HL-60 (cell line): Measurements from ENCODE around the gene GABRD.

Experiments used
- DNase-seq, 2 experiments: peaks; one replicate each; pipeline ENCODE4 v3.0.0-alpha.2; 2010 to 2020; ENCODE audit warnings: low read depth in 1 of 2, low spot score in 1 of 2
- H3K27ac ChIP-seq: fragments of 250-450 bp; sonication (Bioruptor Pico); replicated peaks from 2 replicates; pipeline ENCODE4 v1.5.1; 2020; ENCODE audit warnings: mild to moderate bottlenecking, moderate library complexity
- H3K27me3 ChIP-seq: fragments of 250-450 bp; sonication (Bioruptor Pico); 2 replicates; pipeline ENCODE4 v1.5.1; 2021; ENCODE audit warnings: mild to moderate bottlenecking, moderate library complexity; ENCODE audit not compliant: insufficient read depth, poor library complexity, severe bottlenecking
- H3K4me3 ChIP-seq: replicated peaks from 2 replicates; pipeline ENCODE4 v1.5.1; 2011; ENCODE audit warnings: mild to moderate bottlenecking, control low read depth, low read length; ENCODE audit not compliant: insufficient read depth
- GABPA ChIP-seq: IDR thresholded peaks from 2 replicates; pipeline ENCODE4 v1.6.1; 2012; ENCODE audit warnings: low read depth
- POLR2AphosphoS5 ChIP-seq: IDR thresholded peaks from 2 replicates; pipeline ENCODE4 v1.6.1; 2012; ENCODE audit warnings: low read depth
- REST ChIP-seq: IDR thresholded peaks from 2 replicates; pipeline ENCODE4 v1.6.1; 2012; ENCODE audit warnings: low read depth; ENCODE audit not compliant: insufficient replicate concordance
- SPI1 ChIP-seq: IDR thresholded peaks from 2 replicates; pipeline ENCODE4 v1.6.1; 2012; ENCODE audit warnings: low read depth, mild to moderate bottlenecking, borderline replicate concordance
- TF ChIP-seq, protein P1 (sequence below): IDR thresholded peaks from one replicate; pipeline ENCODE4 v1.5.1; 2011; ENCODE audit warnings: low read length, control low read depth, inconsistent platforms; ENCODE audit not compliant: insufficient read depth

The GABRD gene

GRCh38 chr1:2056955-2057590 is 37.9 kb downstream of the GABRD start:
- peaks cover 6% of the 10 kb centered on the region for H3K27me3 ChIP-seq
- H3K4me3 ChIP-seq: no peak overlapping the region
- DNase-seq: no peak
- TF ChIP-seq, protein P1, sequence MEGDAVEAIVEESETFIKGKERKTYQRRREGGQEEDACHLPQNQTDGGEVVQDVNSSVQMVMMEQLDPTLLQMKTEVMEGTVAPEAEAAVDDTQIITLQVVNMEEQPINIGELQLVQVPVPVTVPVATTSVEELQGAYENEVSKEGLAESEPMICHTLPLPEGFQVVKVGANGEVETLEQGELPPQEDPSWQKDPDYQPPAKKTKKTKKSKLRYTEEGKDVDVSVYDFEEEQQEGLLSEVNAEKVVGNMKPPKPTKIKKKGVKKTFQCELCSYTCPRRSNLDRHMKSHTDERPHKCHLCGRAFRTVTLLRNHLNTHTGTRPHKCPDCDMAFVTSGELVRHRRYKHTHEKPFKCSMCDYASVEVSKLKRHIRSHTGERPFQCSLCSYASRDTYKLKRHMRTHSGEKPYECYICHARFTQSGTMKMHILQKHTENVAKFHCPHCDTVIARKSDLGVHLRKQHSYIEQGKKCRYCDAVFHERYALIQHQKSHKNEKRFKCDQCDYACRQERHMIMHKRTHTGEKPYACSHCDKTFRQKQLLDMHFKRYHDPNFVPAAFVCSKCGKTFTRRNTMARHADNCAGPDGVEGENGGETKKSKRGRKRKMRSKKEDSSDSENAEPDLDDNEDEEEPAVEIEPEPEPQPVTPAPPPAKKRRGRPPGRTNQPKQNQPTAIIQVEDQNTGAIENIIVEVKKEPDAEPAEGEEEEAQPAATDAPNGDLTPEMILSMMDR: no peak
- TF ChIP-seq REST: no peak
- no peak for TF ChIP-seq SPI1
- TF ChIP-seq GABPA: no peak
- TF ChIP-seq POLR2AphosphoS5: no peak
- H3K27ac ChIP-seq: no peak overlapping the region

GRCh38 chr1:2059290-2059953 is 40.3 kb downstream of the GABRD start:
- DNase-seq: no peak
- H3K27me3 ChIP-seq: no peaks in the 10 kb centered on the region
- no peak overlapping the region for H3K4me3 ChIP-seq
- no peak for TF ChIP-seq GABPA
- no peak overlapping the region for H3K27ac ChIP-seq

DNA sequence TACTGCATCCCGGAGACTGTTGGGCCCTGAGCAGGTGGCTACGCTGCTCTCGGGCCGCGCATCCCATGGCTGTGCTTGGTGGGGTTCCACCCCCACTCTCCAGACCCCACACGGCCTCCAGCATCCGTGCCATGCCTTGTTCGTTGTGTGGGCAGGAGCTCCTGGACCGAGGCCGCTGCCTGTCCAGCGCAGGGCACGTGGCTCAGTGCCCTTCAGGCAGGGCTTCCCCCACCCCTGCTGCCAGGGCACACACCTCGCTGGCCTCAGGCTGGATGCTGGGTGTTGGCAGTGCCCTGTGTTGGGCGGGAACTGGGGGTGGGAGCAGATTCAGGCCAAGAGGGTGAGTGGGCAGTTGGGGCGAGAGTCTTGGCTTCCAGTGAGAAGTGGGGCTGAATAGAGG is 40.9 kb downstream of the GABRD start:
- H3K4me3 ChIP-seq: no peak overlapping the region
- TF ChIP-seq, protein P1: no peak
- TF ChIP-seq REST: no peak
- TF ChIP-seq SPI1: no peak
- TF ChIP-seq GABPA: no peak
- no peak for TF ChIP-seq POLR2AphosphoS5
- H3K27me3 ChIP-seq: no peaks in the 10 kb centered on the region
- DNase-seq: no peak
- no peak overlapping the region for H3K27ac ChIP-seq

GRCh38 chr1:2060535-2060934 is 41.4 kb downstream of the GABRD start:
- Histone ChIP-seq H3K4me3 (no peak overlapping the region), H3K27me3 (no peaks in the 10 kb centered on the region), H3K27ac (no peak overlapping the region)
- no peak for TF ChIP-seq GABPA
- DNase-seq: no peak
